B cell (primary cell): ENCODE results near the gene COQ2.

ENCODE experiments used
- CTCF ChIP-seq: fragments of 200-600 bp; IDR thresholded peaks from one replicate; pipeline ENCODE4 v1.8.0; 2022; ENCODE audit warnings: antibody characterized with exemption, mild to moderate bottlenecking
- EZH2 ChIP-seq: IDR thresholded peaks from 2 replicates; pipeline ENCODE4 v1.6.1; 2012; ENCODE audit warnings: borderline replicate concordance, low read depth, mild to moderate bottlenecking, moderate library complexity, low read length; ENCODE audit not compliant: insufficient read depth, poor library complexity, severe bottlenecking

DNA sequence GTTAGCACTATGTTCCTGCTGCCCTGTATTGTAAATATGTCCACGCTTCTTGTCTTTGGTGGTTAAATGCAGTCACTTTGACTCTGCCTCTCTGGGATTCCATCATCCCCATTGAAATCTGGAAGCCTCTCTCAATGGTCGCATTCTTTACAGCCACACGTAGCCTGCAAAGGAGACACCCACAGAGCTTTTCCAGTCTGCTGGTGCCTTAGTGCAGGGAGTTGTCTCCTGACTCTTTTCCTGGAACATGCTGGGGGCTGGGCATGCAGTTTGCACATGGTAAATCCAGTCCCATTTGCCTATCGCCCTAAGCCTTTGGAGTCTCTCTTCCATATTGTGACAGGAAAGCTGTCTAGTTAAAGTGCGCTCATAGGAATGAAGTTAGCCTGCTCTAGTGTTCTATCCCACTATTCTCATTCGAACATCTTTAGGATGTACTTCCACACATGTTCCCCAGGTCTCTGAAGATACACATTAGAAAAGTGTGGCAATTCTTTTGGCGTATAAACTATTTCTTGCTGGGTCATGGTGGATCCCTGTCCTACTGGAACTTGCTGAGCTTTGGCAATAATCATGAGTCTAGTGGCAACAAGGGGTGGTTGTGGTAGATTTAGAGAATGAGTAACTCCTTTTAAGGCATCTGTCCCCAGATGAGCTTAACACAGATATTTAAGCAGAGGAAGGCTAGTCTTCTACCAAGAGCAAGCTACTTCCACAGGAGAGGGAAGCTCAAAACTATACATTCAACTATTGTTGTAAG lies 33.7 kb downstream of the COQ2 start:
- TF ChIP-seq CTCF (no peak), EZH2 (no peak)
